NT2/D1 (cell line): ENCODE measurements around the gene PLD5.
"Not testable (repeated sequence)": the region's sequence is repeated elsewhere in the genome, so short reads cannot be mapped to it uniquely, and the experiment has no call there.

Source experiments
- DNase-seq: peaks from one replicate; pipeline ENCODE4 v3.0.0-alpha.2; 2011; ENCODE audit warnings: low read depth, low spot score
- H3K27me3 ChIP-seq: 2 replicates; pipeline ENCODE4 v1.6.0; 2011; ENCODE audit warnings: mild to moderate bottlenecking; ENCODE audit not compliant: insufficient read length, insufficient read depth
- H3K36me3 ChIP-seq: 2 replicates; pipeline ENCODE4 v1.6.1; 2011; ENCODE audit warnings: mild to moderate bottlenecking, low read length, mixed read lengths; ENCODE audit not compliant: insufficient read depth, insufficient read length
- H3K4me1 ChIP-seq: 2 replicates; pipeline ENCODE4 v1.5.1; 2011; ENCODE audit not compliant: insufficient read depth, insufficient read length
- H3K4me3 ChIP-seq: 2 replicates; pipeline ENCODE4 v1.5.1; 2011; ENCODE audit warnings: low read depth; ENCODE audit not compliant: insufficient read length
- H3K9ac ChIP-seq: 2 replicates; pipeline ENCODE4 v1.6.0; 2011; ENCODE audit warnings: low read depth; ENCODE audit not compliant: insufficient read length
- H3K9me3 ChIP-seq: 2 replicates; pipeline ENCODE4 v1.5.1; 2011; ENCODE audit warnings: mild to moderate bottlenecking, low read length; ENCODE audit not compliant: insufficient read depth
- SUZ12 ChIP-seq: IDR thresholded peaks from 2 replicates; pipeline ENCODE4 v1.6.1; 2011; ENCODE audit not compliant: insufficient read length, insufficient read depth; ENCODE audit errors: extremely low read depth
- YY1 ChIP-seq: IDR thresholded peaks from 2 replicates; pipeline ENCODE4 v1.6.1; 2011; ENCODE audit not compliant: insufficient read length, insufficient read depth
- ZNF274 ChIP-seq: IDR thresholded peaks from 2 replicates; pipeline ENCODE4 v1.6.1; 2011; ENCODE audit warnings: mild to moderate bottlenecking, low read depth, low read length

Gene PLD5

GRCh38 chr1:242391896-242392295, 132.6 kb downstream of the PLD5 start:
- Histone ChIP-seq H3K36me3 (no peaks in the 10 kb centered on the region), H3K27me3 (no peaks in the 10 kb centered on the region), H3K4me3 (no peak overlapping the region), H3K9me3 (no peaks in the 10 kb centered on the region), H3K4me1 (no peaks in the 10 kb centered on the region), H3K9ac (no peak overlapping the region)
- TF ChIP-seq ZNF274 (no peak), SUZ12 (no peak), YY1 (no peak)
- DNase-seq = no peak

GRCh38 chr1:242376121-242376520, 148.4 kb downstream of the PLD5 start:
- not testable (repeated sequence) for DNase-seq, H3K36me3 ChIP-seq, H3K4me1 ChIP-seq, H3K4me3 ChIP-seq, H3K27me3 ChIP-seq, H3K9ac ChIP-seq, H3K9me3 ChIP-seq

GRCh38 chr1:242350446-242350845, 174.1 kb downstream of the PLD5 start:
- not testable (repeated sequence) for H3K9me3 ChIP-seq, H3K36me3 ChIP-seq, H3K4me3 ChIP-seq, H3K4me1 ChIP-seq, H3K9ac ChIP-seq, H3K27me3 ChIP-seq, DNase-seq

- no peak for DNase-seq
- no peak for TF ChIP-seq YY1
- TF ChIP-seq SUZ12 = no peak
- no peaks in the 10 kb centered on the region for H3K4me1 ChIP-seq
- no peak overlapping the region for H3K4me3 ChIP-seq
- no peaks in the 10 kb centered on the region for H3K36me3 ChIP-seq
- no peaks in the 10 kb centered on the region for H3K9me3 ChIP-seq
- no peak overlapping the region for H3K9ac ChIP-seq
- no peaks in the 10 kb centered on the region for H3K27me3 ChIP-seq
These were observed 174.9 kb downstream of the PLD5 start for GRCh38 chr1:242349636-242350035.

- not testable (repeated sequence) for H3K9ac ChIP-seq, DNase-seq, H3K4me3 ChIP-seq, H3K27me3 ChIP-seq, H3K36me3 ChIP-seq, H3K9me3 ChIP-seq, H3K4me1 ChIP-seq
These were observed 193.6 kb downstream of the PLD5 start for GRCh38 chr1:242330865-242331264.

- not testable (repeated sequence) for H3K4me3 ChIP-seq, DNase-seq, H3K4me1 ChIP-seq, H3K36me3 ChIP-seq, H3K9me3 ChIP-seq, H3K9ac ChIP-seq, H3K27me3 ChIP-seq
These were observed 197.1 kb downstream of the PLD5 start for GRCh38 chr1:242327381-242327780.

- DNase-seq, H3K9ac ChIP-seq, H3K27me3 ChIP-seq, H3K4me3 ChIP-seq, H3K9me3 ChIP-seq, H3K36me3 ChIP-seq, H3K4me1 ChIP-seq: not testable (repeated sequence)
These were observed 202.5 kb downstream of the PLD5 start for GRCh38 chr1:242321981-242322380.

GRCh38 chr1:242318140-242318539, 206.4 kb downstream of the PLD5 start:
- no peaks in the 10 kb centered on the region for H3K27me3 ChIP-seq
- H3K4me3 ChIP-seq = no peak overlapping the region
- no peak overlapping the region for H3K9ac ChIP-seq
- DNase-seq = no peak
- TF ChIP-seq ZNF274 (no peak), YY1 (no peak), SUZ12 (no peak)
- no peaks in the 10 kb centered on the region for H3K9me3 ChIP-seq
- H3K36me3 ChIP-seq = no peaks in the 10 kb centered on the region
- no peaks in the 10 kb centered on the region for H3K4me1 ChIP-seq

- not testable (repeated sequence) for H3K9ac ChIP-seq, DNase-seq, H3K4me3 ChIP-seq, H3K9me3 ChIP-seq, H3K4me1 ChIP-seq, H3K27me3 ChIP-seq, H3K36me3 ChIP-seq
These were observed 209.6 kb downstream of the PLD5 start for GRCh38 chr1:242314865-242315264.

GRCh38 chr1:242314085-242314649, 210.3 kb downstream of the PLD5 start:
- H3K9ac ChIP-seq, H3K4me1 ChIP-seq, H3K4me3 ChIP-seq, H3K27me3 ChIP-seq, H3K9me3 ChIP-seq, DNase-seq, H3K36me3 ChIP-seq: not testable (repeated sequence)

- H3K9me3 ChIP-seq, DNase-seq, H3K36me3 ChIP-seq, H3K4me3 ChIP-seq, H3K4me1 ChIP-seq, H3K27me3 ChIP-seq, H3K9ac ChIP-seq: not testable (repeated sequence)
These were observed 215.8 kb downstream of the PLD5 start for GRCh38 chr1:242308681-242309080.

GRCh38 chr1:242293781-242294180, 230.7 kb downstream of the PLD5 start:
- H3K27me3 ChIP-seq, H3K9ac ChIP-seq, DNase-seq, H3K9me3 ChIP-seq, H3K36me3 ChIP-seq, H3K4me3 ChIP-seq, H3K4me1 ChIP-seq: not testable (repeated sequence)
